A204.1 (cell line): ENCODE data around the gene TSPYL2.

Source experiments
- FAIRE-seq: peaks from 2 replicates; lab custom pipeline; 2012; peaks lifted over from hg19 to GRCh38; lab: Jason Lieb, UNC

Gene TSPYL2

DNA sequence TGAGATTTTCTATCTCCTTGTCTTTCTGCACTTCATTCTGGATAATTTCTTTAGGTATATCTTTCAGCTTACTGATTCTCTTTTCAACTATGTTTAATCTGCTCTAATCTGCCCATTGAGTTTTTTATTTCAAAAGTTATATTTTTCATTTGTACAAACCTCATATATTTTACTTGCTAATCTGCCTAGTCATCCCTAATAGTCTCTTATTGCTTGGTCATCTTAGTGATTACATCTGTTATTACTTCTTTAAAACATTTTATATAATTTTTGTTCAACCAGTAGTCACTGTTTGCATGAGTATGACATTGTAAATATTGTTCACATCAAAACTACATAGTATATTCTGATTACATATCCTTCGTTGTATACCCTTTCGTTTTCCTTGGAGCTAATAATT, 44.2 kb downstream of the TSPYL2 start:
- peak; percentile 14 for FAIRE-seq

DNA sequence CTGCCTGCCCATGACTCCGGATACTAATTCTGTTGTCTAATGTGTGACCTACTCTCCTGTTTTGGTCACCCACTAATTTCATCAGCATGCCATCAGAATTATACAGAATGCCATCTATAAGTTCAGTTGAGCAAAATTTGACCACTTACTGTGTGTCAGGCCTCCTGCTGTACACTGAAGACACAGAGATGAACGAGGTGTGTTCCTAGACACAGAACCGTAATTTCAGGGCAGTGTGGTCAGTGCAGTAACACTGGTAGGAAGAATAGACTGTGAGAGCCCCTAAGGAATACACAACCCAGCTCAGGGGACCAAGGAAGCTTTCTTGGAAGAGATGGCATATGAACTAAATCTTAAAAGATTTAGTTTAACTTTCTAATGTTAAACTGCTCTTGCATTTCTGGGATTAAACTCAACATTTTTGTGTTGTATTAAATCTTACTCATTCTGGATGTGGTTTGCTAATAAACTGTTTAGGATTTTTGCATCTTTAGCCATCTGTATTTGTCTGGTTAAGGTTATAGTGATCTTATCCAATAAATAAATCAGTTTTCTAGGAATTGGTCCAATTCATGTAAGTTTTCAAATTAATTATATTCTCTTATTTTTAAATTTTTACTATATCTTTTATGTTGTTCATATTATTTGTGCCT, 46.1 kb downstream of the TSPYL2 start:
- FAIRE-seq: peak; percentile 43

DNA sequence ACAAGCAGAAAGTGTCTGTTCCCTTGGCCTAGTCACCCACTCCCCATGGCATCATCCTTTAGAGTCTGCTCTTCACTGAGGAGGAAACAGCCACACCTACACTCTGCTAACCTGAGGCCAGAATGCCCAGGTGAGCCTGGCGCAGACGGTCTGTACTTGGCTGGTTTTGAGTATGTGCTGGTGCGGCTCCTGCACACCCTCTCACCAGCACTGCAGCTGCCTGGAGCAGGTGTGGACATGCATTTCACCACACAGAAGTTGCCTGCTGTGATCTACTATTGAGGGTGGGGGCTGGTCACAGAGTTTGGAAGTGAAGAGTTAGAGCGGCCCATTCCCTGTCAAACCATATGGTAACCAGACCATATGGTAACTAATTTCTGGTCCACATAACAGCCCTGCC, 51.2 kb downstream of the TSPYL2 start:
- FAIRE-seq: no peak

DNA sequence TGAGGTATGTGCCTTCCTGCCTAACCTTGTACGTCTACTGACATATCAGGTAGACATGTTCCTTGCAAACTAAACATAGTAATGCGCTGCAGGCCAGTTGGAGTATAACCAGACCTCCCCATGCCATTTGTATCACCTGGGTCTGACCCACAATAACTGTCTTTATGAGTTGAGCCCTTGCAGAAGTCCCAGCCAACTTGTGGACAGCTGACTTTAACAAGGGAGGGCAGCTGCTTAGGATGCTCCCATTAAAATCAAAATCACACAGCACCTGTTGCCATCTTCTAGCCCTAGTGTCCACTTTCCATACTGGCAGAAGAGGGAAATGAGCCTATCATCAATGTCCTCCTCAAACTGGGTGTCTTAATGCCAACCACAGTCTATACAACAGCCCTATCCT, 53.4 kb downstream of the TSPYL2 start:
- no peak for FAIRE-seq
